ENCODE data around the gene CKAP2L.
"Not testable (repeated sequence)": the region's sequence is repeated elsewhere in the genome, so short reads cannot be mapped to it uniquely, and the experiment has no call there.

The CKAP2L gene

GRCh38 chr2:112724591-112725525, 39.6 kb downstream of the CKAP2L start:
- no peak for DNase-seq

- no peak for DNase-seq
These were observed 40.4 kb downstream of the CKAP2L start for GRCh38 chr2:112723995-112724394.

- no peak for DNase-seq
These were observed 40.9 kb downstream of the CKAP2L start for GRCh38 chr2:112723547-112723940.

- no peak for DNase-seq
These were observed 41.4 kb downstream of the CKAP2L start for GRCh38 chr2:112722816-112723546.

- DNase-seq, result no peak
These were observed 42.4 kb downstream of the CKAP2L start for GRCh38 chr2:112721819-112722522.

- DNase-seq, result no peak
These were observed 43.6 kb downstream of the CKAP2L start, which contains the start of gene NT5DC4 for GRCh38 chr2:112720785-112721184. Gene NT5DC4, plus strand, starts transcription at chr2:112721020. Its CDS starts 60 bp downstream, at chr2:112721080.

- no peak for DNase-seq
These were observed 45.5 kb downstream of the CKAP2L start for GRCh38 chr2:112718863-112719370.

- not testable (repeated sequence) for DNase-seq
These were observed 47.5 kb downstream of the CKAP2L start for GRCh38 chr2:112716826-112717352.

GRCh38 chr2:112716094-112716493, 48.3 kb downstream of the CKAP2L start:
- DNase-seq, result not testable (repeated sequence)

GRCh38 chr2:112714836-112715631, 49.4 kb downstream of the CKAP2L start:
- no peak for DNase-seq

- no peak for DNase-seq
These were observed 50.1 kb downstream of the CKAP2L start for GRCh38 chr2:112714331-112714730.

- no peak for DNase-seq
These were observed 50.5 kb downstream of the CKAP2L start for GRCh38 chr2:112713926-112714325.

- no peak for DNase-seq
These were observed 50.9 kb downstream of the CKAP2L start for GRCh38 chr2:112713585-112713925.

- DNase-seq, result no peak
These were observed 51.4 kb downstream of the CKAP2L start for GRCh38 chr2:112712903-112713584.

- DNase-seq, result no peak
These were observed 51.9 kb downstream of the CKAP2L start for GRCh38 chr2:112712465-112712864.

- no peak for DNase-seq
These were observed 53.3 kb downstream of the CKAP2L start for GRCh38 chr2:112710956-112711750.

- DNase-seq, result no peak
These were observed 54.7 kb downstream of the CKAP2L start for GRCh38 chr2:112709703-112710102.

GRCh38 chr2:112708968-112709367, 55.4 kb downstream of the CKAP2L start:
- no peak for DNase-seq

GRCh38 chr2:112706947-112707346, 57.5 kb downstream of the CKAP2L start:
- DNase-seq, result not testable (repeated sequence)

- peak; percentile 55 for DNase-seq
These were observed 58.2 kb downstream of the CKAP2L start for GRCh38 chr2:112706170-112706664.
